Measurements from ENCODE around the gene CYP46A1.

DNA sequence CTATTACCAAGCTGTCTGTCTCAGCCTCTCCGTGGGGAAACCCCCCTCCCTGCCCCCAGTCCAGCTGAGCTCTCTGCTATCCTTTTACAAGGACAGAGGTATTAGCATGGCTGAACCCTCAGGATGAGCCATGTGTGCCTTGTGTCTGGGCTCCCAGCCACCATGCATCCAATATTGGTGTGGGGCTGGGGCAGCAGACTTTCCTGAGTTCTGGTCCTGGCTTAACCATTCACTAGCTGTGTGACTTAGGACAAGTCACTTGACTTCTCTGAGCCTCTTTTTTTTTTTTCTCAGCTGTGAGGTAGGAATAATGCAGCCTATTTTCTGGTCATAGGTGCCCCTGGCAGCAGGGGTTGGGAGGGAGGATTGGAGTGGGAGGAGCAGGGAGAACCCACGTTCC lies 17.1 kb upstream of the CYP46A1 start:
- TF ChIP-seq, protein P1, sequence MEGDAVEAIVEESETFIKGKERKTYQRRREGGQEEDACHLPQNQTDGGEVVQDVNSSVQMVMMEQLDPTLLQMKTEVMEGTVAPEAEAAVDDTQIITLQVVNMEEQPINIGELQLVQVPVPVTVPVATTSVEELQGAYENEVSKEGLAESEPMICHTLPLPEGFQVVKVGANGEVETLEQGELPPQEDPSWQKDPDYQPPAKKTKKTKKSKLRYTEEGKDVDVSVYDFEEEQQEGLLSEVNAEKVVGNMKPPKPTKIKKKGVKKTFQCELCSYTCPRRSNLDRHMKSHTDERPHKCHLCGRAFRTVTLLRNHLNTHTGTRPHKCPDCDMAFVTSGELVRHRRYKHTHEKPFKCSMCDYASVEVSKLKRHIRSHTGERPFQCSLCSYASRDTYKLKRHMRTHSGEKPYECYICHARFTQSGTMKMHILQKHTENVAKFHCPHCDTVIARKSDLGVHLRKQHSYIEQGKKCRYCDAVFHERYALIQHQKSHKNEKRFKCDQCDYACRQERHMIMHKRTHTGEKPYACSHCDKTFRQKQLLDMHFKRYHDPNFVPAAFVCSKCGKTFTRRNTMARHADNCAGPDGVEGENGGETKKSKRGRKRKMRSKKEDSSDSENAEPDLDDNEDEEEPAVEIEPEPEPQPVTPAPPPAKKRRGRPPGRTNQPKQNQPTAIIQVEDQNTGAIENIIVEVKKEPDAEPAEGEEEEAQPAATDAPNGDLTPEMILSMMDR (IDR thresholded peaks at IDR 0.05), result no peak
- no peak for TF ChIP-seq POLR2A (IDR thresholded peaks at IDR 0.05)
